WTC11 (cell line): ENCODE data around the gene ACAA1.
A peak's percentile ranks its signal among the peaks of the same experiment; 100 is the strongest.

Source experiments
- ETV6 ChIP-seq: sonication (generic); formaldehyde crosslinking; IDR thresholded peaks from 2 replicates; pipeline ENCODE4 v1.8.1; 2022; ENCODE audit warnings: mild to moderate bottlenecking, missing genetic modification reagents
- FOXK1 ChIP-seq: sonication (generic); formaldehyde crosslinking; IDR thresholded peaks from 2 replicates; pipeline ENCODE4 v1.8.0; 2022; ENCODE audit warnings: mild to moderate bottlenecking, moderate library complexity, missing genetic modification reagents
- FOXP1 ChIP-seq: sonication (generic); formaldehyde crosslinking; IDR thresholded peaks from 2 replicates; pipeline ENCODE4 v1.8.0; 2022; ENCODE audit warnings: missing genetic modification reagents, mild to moderate bottlenecking, moderate library complexity, borderline replicate concordance
- JUN ChIP-seq: sonication (generic); formaldehyde crosslinking; IDR thresholded peaks from 2 replicates; pipeline ENCODE4 v1.8.0; 2023; ENCODE audit warnings: mild to moderate bottlenecking, missing genetic modification reagents
- NR1H2 ChIP-seq: sonication (generic); formaldehyde crosslinking; IDR thresholded peaks from 2 replicates; pipeline ENCODE4 v1.9.0; 2021; ENCODE audit warnings: mild to moderate bottlenecking, moderate library complexity, missing genetic modification reagents
- ZBTB21 ChIP-seq: sonication (generic); formaldehyde crosslinking; IDR thresholded peaks from 2 replicates; pipeline ENCODE4 v1.8.1; 2023; ENCODE audit warnings: mild to moderate bottlenecking, missing genetic modification reagents, borderline replicate concordance
- ZNF138 ChIP-seq: sonication (generic); formaldehyde crosslinking; conservative IDR thresholded peaks from 2 replicates; pipeline ENCODE4 v1.8.1; 2022; ENCODE audit warnings: mild to moderate bottlenecking, moderate library complexity, missing genetic modification reagents
- TF ChIP-seq, protein P1 (sequence below): fragments of 200-600 bp; IDR thresholded peaks from 2 replicates; pipeline ENCODE4 v1.8.0; 2022; ENCODE audit warnings: antibody characterized with exemption
- TF ChIP-seq, protein P2 (sequence below): sonication (generic); formaldehyde crosslinking; IDR thresholded peaks from 2 replicates; pipeline ENCODE4 v1.8.0; 2022; ENCODE audit warnings: mild to moderate bottlenecking, missing genetic modification reagents
- TF ChIP-seq, protein P3 (sequence below): sonication (generic); formaldehyde crosslinking; IDR thresholded peaks from 2 replicates; pipeline ENCODE4 v1.8.1; 2023; ENCODE audit warnings: mild to moderate bottlenecking, missing genetic modification reagents, borderline replicate concordance
- TF ChIP-seq, protein P4 (sequence below): sonication (generic); formaldehyde crosslinking; IDR thresholded peaks from 2 replicates; pipeline ENCODE4 v1.8.0; 2023; ENCODE audit warnings: missing genetic modification reagents, mild to moderate bottlenecking, borderline replicate concordance
- TF ChIP-seq, protein P5 (sequence below): sonication (generic); formaldehyde crosslinking; IDR thresholded peaks from 2 replicates; pipeline ENCODE4 v1.8.1; 2023; ENCODE audit warnings: mild to moderate bottlenecking, moderate library complexity, missing genetic modification reagents
- TF ChIP-seq, protein P6 (sequence below): fragments of 250-450 bp; sonication (Bioruptor Pico); IDR thresholded peaks from 2 replicates; pipeline ENCODE4 v2.1.2; 2022; ENCODE audit warnings: mild to moderate bottlenecking, moderate library complexity

DNA sequence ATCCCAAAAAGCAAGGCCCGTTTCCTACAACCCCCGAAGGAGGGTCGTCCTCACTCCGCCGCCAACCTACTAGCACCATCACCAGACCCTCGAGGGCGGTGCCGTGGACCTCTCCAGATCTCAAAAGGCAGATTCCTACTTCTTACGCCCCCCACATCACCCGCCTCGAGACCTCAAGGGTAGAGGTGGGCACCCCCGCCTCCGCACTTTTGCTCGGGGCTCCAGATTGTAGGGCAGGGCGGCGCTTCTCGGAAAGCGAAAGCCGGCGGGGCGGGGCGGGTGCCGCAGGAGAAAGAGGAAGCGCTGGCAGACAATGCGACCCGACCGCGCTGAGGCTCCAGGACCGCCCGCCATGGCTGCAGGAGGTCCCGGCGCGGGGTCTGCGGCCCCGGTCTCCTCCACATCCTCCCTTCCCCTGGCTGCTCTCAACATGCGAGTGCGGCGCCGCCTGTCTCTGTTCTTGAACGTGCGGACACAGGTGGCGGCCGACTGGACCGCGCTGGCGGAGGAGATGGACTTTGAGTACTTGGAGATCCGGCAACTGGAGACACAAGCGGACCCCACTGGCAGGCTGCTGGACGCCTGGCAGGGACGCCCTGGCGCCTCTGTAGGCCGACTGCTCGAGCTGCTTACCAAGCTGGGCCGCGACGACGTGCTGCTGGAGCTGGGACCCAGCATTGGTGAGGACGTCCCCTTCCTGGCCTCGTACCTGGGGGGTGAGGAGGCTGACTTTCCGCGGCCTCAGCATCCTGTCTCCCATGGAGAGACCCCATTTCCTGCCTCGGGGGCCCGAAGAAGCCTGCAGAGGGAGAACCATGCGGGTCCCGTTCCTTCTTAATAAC lies 1.6 kb upstream of the ACAA1 start, which contains the start of gene MYD88:
- TF ChIP-seq ZBTB21: no peak
- TF ChIP-seq, protein P1, sequence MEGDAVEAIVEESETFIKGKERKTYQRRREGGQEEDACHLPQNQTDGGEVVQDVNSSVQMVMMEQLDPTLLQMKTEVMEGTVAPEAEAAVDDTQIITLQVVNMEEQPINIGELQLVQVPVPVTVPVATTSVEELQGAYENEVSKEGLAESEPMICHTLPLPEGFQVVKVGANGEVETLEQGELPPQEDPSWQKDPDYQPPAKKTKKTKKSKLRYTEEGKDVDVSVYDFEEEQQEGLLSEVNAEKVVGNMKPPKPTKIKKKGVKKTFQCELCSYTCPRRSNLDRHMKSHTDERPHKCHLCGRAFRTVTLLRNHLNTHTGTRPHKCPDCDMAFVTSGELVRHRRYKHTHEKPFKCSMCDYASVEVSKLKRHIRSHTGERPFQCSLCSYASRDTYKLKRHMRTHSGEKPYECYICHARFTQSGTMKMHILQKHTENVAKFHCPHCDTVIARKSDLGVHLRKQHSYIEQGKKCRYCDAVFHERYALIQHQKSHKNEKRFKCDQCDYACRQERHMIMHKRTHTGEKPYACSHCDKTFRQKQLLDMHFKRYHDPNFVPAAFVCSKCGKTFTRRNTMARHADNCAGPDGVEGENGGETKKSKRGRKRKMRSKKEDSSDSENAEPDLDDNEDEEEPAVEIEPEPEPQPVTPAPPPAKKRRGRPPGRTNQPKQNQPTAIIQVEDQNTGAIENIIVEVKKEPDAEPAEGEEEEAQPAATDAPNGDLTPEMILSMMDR: no peak
- TF ChIP-seq FOXP1 (CRISPR knock-in tag): peak; percentile 83; the same call in 1 of the 2 replicates
- TF ChIP-seq, protein P2, sequence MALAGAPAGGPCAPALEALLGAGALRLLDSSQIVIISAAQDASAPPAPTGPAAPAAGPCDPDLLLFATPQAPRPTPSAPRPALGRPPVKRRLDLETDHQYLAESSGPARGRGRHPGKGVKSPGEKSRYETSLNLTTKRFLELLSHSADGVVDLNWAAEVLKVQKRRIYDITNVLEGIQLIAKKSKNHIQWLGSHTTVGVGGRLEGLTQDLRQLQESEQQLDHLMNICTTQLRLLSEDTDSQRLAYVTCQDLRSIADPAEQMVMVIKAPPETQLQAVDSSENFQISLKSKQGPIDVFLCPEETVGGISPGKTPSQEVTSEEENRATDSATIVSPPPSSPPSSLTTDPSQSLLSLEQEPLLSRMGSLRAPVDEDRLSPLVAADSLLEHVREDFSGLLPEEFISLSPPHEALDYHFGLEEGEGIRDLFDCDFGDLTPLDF (CRISPR knock-in tag): no peak; the same call in 1 of the 2 replicates
- TF ChIP-seq, protein P3, sequence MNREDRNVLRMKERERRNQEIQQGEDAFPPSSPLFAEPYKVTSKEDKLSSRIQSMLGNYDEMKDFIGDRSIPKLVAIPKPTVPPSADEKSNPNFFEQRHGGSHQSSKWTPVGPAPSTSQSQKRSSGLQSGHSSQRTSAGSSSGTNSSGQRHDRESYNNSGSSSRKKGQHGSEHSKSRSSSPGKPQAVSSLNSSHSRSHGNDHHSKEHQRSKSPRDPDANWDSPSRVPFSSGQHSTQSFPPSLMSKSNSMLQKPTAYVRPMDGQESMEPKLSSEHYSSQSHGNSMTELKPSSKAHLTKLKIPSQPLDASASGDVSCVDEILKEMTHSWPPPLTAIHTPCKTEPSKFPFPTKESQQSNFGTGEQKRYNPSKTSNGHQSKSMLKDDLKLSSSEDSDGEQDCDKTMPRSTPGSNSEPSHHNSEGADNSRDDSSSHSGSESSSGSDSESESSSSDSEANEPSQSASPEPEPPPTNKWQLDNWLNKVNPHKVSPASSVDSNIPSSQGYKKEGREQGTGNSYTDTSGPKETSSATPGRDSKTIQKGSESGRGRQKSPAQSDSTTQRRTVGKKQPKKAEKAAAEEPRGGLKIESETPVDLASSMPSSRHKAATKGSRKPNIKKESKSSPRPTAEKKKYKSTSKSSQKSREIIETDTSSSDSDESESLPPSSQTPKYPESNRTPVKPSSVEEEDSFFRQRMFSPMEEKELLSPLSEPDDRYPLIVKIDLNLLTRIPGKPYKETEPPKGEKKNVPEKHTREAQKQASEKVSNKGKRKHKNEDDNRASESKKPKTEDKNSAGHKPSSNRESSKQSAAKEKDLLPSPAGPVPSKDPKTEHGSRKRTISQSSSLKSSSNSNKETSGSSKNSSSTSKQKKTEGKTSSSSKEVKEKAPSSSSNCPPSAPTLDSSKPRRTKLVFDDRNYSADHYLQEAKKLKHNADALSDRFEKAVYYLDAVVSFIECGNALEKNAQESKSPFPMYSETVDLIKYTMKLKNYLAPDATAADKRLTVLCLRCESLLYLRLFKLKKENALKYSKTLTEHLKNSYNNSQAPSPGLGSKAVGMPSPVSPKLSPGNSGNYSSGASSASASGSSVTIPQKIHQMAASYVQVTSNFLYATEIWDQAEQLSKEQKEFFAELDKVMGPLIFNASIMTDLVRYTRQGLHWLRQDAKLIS (CRISPR knock-in tag): no peak
- TF ChIP-seq, protein P4, sequence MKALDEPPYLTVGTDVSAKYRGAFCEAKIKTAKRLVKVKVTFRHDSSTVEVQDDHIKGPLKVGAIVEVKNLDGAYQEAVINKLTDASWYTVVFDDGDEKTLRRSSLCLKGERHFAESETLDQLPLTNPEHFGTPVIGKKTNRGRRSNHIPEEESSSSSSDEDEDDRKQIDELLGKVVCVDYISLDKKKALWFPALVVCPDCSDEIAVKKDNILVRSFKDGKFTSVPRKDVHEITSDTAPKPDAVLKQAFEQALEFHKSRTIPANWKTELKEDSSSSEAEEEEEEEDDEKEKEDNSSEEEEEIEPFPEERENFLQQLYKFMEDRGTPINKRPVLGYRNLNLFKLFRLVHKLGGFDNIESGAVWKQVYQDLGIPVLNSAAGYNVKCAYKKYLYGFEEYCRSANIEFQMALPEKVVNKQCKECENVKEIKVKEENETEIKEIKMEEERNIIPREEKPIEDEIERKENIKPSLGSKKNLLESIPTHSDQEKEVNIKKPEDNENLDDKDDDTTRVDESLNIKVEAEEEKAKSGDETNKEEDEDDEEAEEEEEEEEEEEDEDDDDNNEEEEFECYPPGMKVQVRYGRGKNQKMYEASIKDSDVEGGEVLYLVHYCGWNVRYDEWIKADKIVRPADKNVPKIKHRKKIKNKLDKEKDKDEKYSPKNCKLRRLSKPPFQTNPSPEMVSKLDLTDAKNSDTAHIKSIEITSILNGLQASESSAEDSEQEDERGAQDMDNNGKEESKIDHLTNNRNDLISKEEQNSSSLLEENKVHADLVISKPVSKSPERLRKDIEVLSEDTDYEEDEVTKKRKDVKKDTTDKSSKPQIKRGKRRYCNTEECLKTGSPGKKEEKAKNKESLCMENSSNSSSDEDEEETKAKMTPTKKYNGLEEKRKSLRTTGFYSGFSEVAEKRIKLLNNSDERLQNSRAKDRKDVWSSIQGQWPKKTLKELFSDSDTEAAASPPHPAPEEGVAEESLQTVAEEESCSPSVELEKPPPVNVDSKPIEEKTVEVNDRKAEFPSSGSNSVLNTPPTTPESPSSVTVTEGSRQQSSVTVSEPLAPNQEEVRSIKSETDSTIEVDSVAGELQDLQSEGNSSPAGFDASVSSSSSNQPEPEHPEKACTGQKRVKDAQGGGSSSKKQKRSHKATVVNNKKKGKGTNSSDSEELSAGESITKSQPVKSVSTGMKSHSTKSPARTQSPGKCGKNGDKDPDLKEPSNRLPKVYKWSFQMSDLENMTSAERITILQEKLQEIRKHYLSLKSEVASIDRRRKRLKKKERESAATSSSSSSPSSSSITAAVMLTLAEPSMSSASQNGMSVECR: no peak
- TF ChIP-seq FOXK1 (CRISPR knock-in tag): no peak
- TF ChIP-seq JUN (CRISPR knock-in tag): no peak
- TF ChIP-seq NR1H2 (CRISPR knock-in tag): no peak
- TF ChIP-seq, protein P5, sequence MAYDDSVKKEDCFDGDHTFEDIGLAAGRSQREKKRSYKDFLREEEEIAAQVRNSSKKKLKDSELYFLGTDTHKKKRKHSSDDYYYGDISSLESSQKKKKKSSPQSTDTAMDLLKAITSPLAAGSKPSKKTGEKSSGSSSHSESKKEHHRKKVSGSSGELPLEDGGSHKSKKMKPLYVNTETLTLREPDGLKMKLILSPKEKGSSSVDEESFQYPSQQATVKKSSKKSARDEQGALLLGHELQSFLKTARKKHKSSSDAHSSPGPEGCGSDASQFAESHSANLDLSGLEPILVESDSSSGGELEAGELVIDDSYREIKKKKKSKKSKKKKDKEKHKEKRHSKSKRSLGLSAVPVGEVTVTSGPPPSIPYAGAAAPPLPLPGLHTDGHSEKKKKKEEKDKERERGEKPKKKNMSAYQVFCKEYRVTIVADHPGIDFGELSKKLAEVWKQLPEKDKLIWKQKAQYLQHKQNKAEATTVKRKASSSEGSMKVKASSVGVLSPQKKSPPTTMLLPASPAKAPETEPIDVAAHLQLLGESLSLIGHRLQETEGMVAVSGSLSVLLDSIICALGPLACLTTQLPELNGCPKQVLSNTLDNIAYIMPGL (CRISPR knock-in tag): no peak; the same call in 1 of the 2 replicates
- TF ChIP-seq, protein P6, sequence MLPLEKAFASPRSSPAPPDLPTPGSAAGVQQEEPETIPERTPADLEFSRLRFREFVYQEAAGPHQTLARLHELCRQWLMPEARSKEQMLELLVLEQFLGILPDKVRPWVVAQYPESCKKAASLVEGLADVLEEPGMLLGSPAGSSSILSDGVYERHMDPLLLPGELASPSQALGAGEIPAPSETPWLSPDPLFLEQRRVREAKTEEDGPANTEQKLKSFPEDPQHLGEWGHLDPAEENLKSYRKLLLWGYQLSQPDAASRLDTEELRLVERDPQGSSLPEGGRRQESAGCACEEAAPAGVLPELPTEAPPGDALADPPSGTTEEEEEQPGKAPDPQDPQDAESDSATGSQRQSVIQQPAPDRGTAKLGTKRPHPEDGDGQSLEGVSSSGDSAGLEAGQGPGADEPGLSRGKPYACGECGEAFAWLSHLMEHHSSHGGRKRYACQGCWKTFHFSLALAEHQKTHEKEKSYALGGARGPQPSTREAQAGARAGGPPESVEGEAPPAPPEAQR (CRISPR knock-in tag): no peak
- TF ChIP-seq ETV6 (CRISPR knock-in tag): no peak
- TF ChIP-seq ZNF138 (CRISPR knock-in tag): no peak
